ENCODE results near the gene XCR1.
"Not testable (repeated sequence)": the region's sequence is repeated elsewhere in the genome, so short reads cannot be mapped to it uniquely, and the experiment has no call there.

XCR1 gene

GRCh38 chr3:46027021-46027705, at the start of gene XCR1:
Gene XCR1 (minus strand): TSS chr3:46027483. CDS start chr3:46021947, 5,536 bp downstream.
- DNase-seq = no peak

GRCh38 chr3:46076606-46077005, 49.3 kb upstream of the XCR1 start:
- DNase-seq = no peak

GRCh38 chr3:46075816-46076215, 48.5 kb upstream of the XCR1 start:
- no peak for DNase-seq

- no peak for DNase-seq
Observed at GRCh38 chr3:46071222-46071858, 44.1 kb upstream of the XCR1 start.

- DNase-seq = no peak
Observed at GRCh38 chr3:46070595-46071093, 43.4 kb upstream of the XCR1 start.

- no peak for DNase-seq
Observed at GRCh38 chr3:46068501-46068900, 41.2 kb upstream of the XCR1 start.

GRCh38 chr3:46067401-46067800, 40.1 kb upstream of the XCR1 start:
- no peak for DNase-seq

- DNase-seq = no peak
Observed at GRCh38 chr3:46065750-46066256, 38.5 kb upstream of the XCR1 start.

- no peak for DNase-seq
Observed at GRCh38 chr3:46065294-46065705, 38.0 kb upstream of the XCR1 start.

GRCh38 chr3:46062679-46063078, 35.4 kb upstream of the XCR1 start:
- DNase-seq = no peak

- no peak for DNase-seq
Observed at GRCh38 chr3:46061887-46062286, 34.6 kb upstream of the XCR1 start.

- DNase-seq = no peak
Observed at GRCh38 chr3:46061108-46061720, 33.9 kb upstream of the XCR1 start.

GRCh38 chr3:46060551-46060950, 33.3 kb upstream of the XCR1 start:
- DNase-seq = no peak

GRCh38 chr3:46059432-46059831, 32.1 kb upstream of the XCR1 start:
- DNase-seq = no peak

- no peak for DNase-seq
Observed at GRCh38 chr3:46058981-46059380, 31.7 kb upstream of the XCR1 start.

- no peak for DNase-seq
Observed at GRCh38 chr3:46057716-46058115, 30.4 kb upstream of the XCR1 start.

- DNase-seq = no peak
Observed at GRCh38 chr3:46056686-46057085, 29.4 kb upstream of the XCR1 start.

GRCh38 chr3:46053761-46054515, 26.7 kb upstream of the XCR1 start:
- DNase-seq = peak in 2 of 56 donors; percentile 1 to 3

GRCh38 chr3:46053265-46053664, 26.0 kb upstream of the XCR1 start:
- DNase-seq = not testable (repeated sequence)

- DNase-seq = no peak
Observed at GRCh38 chr3:46052531-46052930, 25.2 kb upstream of the XCR1 start.

- no peak for DNase-seq
Observed at GRCh38 chr3:46049093-46049492, 21.8 kb upstream of the XCR1 start.

GRCh38 chr3:46046231-46046630, 18.9 kb upstream of the XCR1 start:
- DNase-seq = not testable (repeated sequence)
